Activated CD4-positive, alpha-beta T cell treated with anti-CD3 and anti-CD28 coated beads, Interleukin-2, amount 50 U/mL, for 4 hours (primary cell): Measurements from ENCODE around the gene BCAM.
"Not testable (repeated sequence)": the region's sequence is repeated elsewhere in the genome, so short reads cannot be mapped to it uniquely, and the experiment has no call there.

Experiments used
- DNase-seq, 2 experiments: peaks; one replicate each; pipeline ENCODE4 v3.0.0-alpha.2; 2020

Gene BCAM

DNA sequence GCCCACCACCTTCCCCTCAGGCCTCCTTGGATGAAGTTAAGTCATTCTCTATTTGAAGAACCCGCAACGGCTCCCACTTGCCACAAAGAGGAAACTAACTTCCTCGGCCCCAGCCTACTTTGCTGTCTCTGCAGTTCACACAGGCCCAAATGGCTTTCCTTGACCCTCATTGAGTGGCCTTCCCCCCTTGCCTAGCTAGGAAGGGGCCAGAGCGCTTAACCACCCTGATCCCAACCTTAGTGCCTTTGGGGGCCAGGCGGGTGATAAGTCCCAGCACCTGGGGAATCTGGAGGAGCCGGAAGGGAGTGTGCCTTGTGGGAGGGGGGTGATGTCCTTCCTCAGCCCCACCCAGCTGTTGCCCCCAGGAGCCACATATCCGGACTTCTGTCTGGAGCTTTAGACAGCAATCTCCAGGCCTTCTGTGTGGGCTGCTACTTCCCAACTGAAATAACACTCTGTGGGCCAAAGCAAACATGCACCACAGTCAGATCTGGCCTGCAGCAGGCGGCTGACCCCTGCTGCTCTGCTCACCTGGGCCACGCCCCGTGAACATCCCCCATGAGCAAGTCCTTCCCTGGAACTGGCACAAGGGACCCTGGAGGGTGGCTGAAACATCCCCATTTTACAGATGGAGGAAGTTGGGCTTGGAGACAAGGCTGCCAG is 47.6 kb downstream of the BCAM start:
- no peak for DNase-seq

DNA sequence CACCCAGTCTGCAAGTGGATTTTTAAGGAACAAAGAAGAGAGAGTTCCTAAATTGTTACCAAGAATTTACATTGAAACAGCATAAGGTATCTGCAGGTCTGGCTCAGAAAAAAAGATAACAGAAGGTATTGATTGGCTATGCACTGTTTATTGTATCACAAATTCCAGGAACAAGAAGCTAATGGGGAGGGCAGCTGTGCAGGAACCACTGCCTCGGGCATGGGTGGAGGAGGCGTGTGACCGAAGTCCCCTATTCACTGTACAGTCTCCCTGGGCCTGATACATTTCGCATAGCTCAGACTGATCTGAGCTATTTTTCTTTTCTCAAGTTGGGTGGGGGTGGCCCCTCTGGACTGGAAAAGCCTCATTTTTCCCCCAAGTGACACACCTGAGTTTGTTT is 48.9 kb downstream of the BCAM start:
- DNase-seq: no peak

DNA sequence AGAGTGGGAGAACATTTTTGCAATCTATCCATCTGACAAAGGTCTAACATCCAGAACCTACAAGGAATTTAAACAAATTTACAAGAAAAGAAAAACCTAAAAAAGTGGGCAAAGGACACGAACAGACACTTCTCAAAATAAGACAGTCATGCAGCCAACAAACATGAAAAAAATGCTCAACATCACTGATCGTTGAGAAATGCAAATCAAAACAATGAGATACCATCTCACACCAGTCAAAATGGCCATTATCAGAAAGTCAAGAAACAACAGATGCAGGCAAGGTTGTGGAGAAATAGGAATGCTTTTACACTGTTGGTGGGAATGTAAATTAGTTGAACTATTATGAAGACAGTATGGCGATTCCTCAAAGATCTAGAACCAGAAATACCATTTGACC is 52.7 kb downstream of the BCAM start:
- DNase-seq: not testable (repeated sequence)

DNA sequence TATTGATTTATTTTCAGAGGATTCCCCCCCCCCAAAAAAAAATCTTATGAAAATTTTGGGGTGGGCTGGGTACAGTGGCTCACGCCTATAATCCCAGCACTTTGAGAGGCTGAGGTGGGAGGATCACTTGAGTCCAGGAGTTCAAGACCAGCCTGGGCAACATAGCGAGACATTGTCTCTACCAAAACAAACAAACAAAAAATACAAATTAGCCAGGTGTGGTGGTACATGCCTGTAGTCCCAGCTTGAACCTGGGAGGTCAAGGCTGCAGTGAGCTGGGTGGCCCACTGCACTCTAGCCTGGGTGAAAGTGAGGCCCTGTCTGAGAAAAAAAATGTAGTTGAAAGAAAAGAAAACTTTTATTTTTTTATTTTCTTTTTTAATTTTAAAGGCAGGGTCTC is 55.1 kb downstream of the BCAM start:
- DNase-seq: no peak

DNA sequence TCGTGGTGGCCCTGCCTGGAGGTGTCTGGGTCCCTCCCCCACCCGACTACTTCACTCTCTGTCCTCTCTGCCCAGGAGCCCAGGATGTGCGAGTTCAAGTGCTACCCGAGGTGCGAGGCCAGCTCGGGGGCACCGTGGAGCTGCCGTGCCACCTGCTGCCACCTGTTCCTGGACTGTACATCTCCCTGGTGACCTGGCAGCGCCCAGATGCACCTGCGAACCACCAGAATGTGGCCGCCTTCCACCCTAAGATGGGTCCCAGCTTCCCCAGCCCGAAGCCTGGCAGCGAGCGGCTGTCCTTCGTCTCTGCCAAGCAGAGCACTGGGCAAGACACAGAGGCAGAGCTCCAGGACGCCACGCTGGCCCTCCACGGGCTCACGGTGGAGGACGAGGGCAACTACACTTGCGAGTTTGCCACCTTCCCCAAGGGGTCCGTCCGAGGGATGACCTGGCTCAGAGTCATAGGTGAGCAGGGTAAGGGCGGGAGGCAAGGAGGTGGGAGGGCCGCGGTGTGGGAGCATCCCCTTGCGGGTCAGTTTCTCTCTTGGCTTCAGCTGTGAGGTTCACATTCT is 56.4 kb downstream of the BCAM start:
- no peak for DNase-seq

GRCh38 chr19:44866664-44867063 is 57.8 kb downstream of the BCAM start:
- no peak for DNase-seq

DNA sequence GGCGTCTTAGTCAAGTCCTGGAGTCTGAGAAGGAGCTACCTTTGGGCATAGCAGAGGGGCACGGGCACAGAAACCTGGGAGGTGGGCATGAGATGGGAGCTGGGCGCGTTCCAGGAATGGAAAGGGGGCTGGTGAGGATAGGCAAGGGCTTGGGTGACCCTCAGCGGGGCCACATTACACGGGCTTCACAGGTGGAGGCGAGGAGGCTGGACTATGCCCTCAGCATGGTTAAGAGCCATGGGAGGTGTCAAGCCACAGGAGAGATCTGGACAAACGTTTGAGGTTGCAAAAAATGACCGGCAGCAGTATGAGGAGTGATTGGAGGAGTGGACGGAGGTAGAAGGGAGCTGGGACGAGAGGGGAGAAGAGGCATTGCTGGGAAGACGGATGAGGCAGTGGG is 58.7 kb downstream of the BCAM start:
- DNase-seq: no peak

DNA sequence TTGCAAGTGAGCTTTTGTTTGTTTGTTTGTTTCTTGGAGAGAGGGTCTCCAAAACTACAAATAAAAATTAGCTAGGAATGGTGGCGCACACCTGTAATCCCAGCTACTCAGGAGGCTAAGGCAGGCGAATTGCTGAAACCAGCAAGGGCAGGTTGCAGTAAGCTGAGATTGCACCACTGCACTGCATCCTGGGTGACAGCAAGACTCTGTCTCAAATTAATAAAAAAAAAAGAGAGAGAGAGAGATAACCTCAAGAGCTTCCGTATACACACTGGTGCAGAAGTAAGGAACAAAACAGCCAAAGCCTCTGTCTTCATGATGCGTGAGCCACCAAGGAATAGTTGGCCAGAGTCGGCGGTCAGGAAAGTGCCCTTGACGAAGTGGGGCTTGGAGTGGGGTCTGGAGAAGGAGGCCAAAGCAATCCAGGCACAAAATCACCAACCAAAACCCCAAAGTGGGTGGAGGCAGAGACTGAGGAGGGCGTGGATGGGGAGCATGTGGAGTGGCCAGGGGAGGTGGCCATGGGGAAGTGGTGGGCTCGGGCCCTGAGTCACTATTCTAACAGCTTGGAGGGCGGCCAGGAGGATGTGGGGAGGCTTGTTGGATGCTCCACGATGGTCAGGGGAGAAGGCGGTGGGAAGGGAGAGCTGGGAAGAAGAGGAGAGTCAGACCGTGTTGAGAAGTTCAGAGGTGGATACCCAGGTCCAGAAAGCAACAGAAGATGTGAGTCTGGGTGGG is 61.0 kb downstream of the BCAM start:
- DNase-seq: no peak
